ENCODE measurements around the gene GNPTAB.

GNPTAB gene

DNA sequence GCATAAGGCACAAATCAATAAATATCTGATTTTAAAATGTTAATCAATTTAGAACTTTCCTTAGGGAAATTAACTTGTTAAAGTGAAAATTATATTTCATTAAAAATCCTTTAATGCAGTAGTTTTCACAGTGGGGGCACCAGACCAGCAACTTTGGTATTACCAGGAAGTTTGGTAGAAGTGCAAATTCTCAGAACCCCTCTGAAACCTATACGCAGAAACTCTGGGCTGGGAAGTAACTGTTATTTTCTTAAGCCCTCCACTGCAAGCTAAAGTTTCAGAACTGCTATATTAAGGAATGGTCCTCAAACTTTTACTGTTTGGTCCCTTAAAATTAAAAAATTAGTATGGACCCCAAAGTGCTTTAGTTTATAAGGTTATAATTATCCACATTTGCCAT is 35.7 kb downstream of the GNPTAB start:
- DNase-seq (ENCODE audit: low spot score), result no peak
- ChIA-PET CTCF (interaction anchor here (1.1 kb wide), 1 partner anchor 1022 kb away, joined by 3 read pairs; no protein-coding TSS in a partner anchor), POLR2A (ENCODE audit: low non-redundant PET) (interaction anchor here (0.6 kb wide), 2 partner anchors 35 to 451 kb away, joined by 3 to 7 read pairs; no protein-coding TSS in a partner anchor)
- TF ChIP-seq, protein P1, sequence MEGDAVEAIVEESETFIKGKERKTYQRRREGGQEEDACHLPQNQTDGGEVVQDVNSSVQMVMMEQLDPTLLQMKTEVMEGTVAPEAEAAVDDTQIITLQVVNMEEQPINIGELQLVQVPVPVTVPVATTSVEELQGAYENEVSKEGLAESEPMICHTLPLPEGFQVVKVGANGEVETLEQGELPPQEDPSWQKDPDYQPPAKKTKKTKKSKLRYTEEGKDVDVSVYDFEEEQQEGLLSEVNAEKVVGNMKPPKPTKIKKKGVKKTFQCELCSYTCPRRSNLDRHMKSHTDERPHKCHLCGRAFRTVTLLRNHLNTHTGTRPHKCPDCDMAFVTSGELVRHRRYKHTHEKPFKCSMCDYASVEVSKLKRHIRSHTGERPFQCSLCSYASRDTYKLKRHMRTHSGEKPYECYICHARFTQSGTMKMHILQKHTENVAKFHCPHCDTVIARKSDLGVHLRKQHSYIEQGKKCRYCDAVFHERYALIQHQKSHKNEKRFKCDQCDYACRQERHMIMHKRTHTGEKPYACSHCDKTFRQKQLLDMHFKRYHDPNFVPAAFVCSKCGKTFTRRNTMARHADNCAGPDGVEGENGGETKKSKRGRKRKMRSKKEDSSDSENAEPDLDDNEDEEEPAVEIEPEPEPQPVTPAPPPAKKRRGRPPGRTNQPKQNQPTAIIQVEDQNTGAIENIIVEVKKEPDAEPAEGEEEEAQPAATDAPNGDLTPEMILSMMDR (conservative IDR thresholded peaks at IDR 0.05; ENCODE audit: low read depth), result no peak
- no peak overlapping the region for H3K27ac ChIP-seq

- POLR2A ChIA-PET (ENCODE audit: low non-redundant PET), result interaction anchor here (0.6 kb wide), 1 partner anchor 36 kb away, joined by 3 read pairs; no protein-coding TSS in a partner anchor
- no peak overlapping the region for H3K27ac ChIP-seq
- DNase-seq (ENCODE audit: low spot score), result no peak
- TF ChIP-seq, protein P1 (conservative IDR thresholded peaks at IDR 0.05; ENCODE audit: low read depth), result no peak
- CTCF ChIA-PET, result interaction anchor here (1.1 kb wide), 1 partner anchor 1022 kb away, joined by 3 read pairs; no protein-coding TSS in a partner anchor
Observed at GRCh38 chr12:101794574-101794973, 36.2 kb downstream of the GNPTAB start.

DNA sequence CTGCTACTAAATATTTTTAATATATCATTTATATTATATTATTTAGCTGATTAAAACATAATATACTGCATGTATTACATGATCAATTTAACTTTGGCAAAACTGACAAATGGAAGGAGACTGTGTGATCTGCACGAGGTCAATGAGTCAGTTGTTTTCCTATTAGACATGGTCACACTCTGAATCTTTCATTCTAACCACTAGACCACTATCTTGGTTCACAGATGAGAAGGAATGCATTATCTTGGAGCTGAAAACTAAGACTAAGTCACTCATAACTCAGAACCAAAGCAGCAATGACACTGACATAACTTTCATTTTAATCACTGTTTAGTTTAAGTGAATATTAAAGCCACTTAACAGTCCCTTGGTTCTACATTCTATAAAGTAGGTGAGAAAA is 37.4 kb downstream of the GNPTAB start:
- no peak overlapping the region for H3K27ac ChIP-seq
- TF ChIP-seq, protein P1 (conservative IDR thresholded peaks at IDR 0.05; ENCODE audit: low read depth), result no peak
- no peak for DNase-seq (ENCODE audit: low spot score)
- ChIA-PET POLR2A (ENCODE audit: low non-redundant PET) (no interaction called here), CTCF (interaction anchor here (0.7 to 1.6 kb wide), 2 partner anchors 22 to 46 kb away, joined by 5 to 6 read pairs; no protein-coding TSS in a partner anchor)

DNA sequence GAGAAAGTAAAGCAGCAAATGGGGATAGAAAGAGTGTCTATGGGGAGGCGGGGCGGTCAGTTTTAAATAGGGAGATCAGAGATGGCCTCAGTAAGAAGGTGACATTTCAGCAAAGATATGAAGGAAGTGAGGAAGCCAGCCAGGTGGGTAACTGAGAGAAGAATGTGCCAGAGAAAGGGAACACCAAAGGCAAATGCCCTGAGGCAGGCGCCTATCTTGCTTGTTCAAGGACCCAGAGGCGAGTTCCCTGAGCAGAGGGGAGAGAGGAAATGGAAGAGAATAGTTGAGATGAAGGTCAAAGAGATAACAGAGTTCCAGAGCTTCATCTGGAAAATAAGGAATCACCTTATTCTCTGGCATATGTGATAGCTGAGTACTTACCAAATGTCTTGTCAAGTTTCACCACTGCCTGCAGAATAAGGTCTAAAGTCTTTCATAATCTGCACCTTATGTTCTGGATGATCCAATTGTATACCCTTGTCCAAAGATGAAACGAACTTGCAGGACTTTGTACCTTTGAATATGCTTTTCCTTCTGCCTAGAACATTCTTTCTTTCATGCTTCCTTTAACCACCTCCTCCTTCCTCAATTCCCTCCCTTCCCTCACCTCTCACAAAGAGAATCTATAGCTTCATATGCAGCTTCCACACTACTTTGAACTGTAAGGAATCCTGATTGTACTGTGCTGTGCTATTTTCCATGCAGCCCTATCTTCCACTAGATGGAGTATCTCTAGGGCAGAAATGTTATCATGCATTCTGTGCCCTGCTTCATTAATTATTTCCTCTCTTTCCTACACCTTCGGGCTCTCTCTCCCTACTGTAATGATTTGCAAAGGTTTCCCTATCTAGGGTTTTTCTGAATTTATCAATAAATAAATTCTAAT is 38.5 kb downstream of the GNPTAB start:
- ChIA-PET POLR2A (ENCODE audit: low non-redundant PET) (no interaction called here), CTCF (interaction anchor here (0.5 to 1.6 kb wide), 7 partner anchors 12 to 360 kb away, joined by 3 to 5 read pairs (median 3); no protein-coding TSS in a partner anchor)
- TF ChIP-seq, protein P1 (conservative IDR thresholded peaks at IDR 0.05; ENCODE audit: low read depth), result peak; percentile 17; the same call in 1 of the 2 replicates
- no peak overlapping the region for H3K27ac ChIP-seq
- DNase-seq (ENCODE audit: low spot score), result no peak

DNA sequence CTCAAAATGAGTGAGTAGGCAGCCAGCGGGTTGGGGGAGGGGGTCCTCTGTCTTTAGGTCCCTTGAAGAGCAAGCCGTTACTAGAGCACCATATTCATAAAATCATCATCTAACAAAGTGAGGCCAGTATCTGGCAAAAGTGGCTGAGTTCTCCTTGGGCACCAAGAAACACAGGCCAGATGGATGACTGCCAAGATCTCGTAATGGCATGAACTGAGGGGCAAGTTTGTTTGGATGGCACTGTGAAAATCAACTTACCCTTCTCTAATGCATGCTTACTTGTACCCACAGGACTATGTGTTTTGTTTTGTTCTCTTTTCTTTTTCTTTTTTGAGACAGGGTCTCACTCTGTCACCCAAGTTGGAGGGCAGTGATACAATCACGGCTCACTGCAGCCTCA is 41.6 kb downstream of the GNPTAB start:
- ChIA-PET CTCF (no interaction called here), POLR2A (ENCODE audit: low non-redundant PET) (no interaction called here)
- no peak for DNase-seq (ENCODE audit: low spot score)
- no peak overlapping the region for H3K27ac ChIP-seq
- TF ChIP-seq, protein P1 (conservative IDR thresholded peaks at IDR 0.05; ENCODE audit: low read depth), result no peak

- TF ChIP-seq, protein P1 (conservative IDR thresholded peaks at IDR 0.05; ENCODE audit: low read depth), result no peak
- no peak overlapping the region for H3K27ac ChIP-seq
- CTCF ChIA-PET, result no interaction called here
- POLR2A ChIA-PET (ENCODE audit: low non-redundant PET), result no interaction called here
- DNase-seq (ENCODE audit: low spot score), result no peak
Observed at GRCh38 chr12:101785671-101786070, 45.1 kb downstream of the GNPTAB start.
